HL-60 (cell line): ENCODE measurements around the gene KRT6C.

ENCODE experiments used
- DNase-seq, 2 experiments: peaks; one replicate each; pipeline ENCODE4 v3.0.0-alpha.2; 2010 to 2020; ENCODE audit warnings: low read depth in 1 of 2, low spot score in 1 of 2
- H3K27ac ChIP-seq: fragments of 250-450 bp; sonication (Bioruptor Pico); replicated peaks from 2 replicates; pipeline ENCODE4 v1.5.1; 2020; ENCODE audit warnings: mild to moderate bottlenecking, moderate library complexity
- H3K27me3 ChIP-seq: fragments of 250-450 bp; sonication (Bioruptor Pico); 2 replicates; pipeline ENCODE4 v1.5.1; 2021; ENCODE audit warnings: mild to moderate bottlenecking, moderate library complexity; ENCODE audit not compliant: insufficient read depth, poor library complexity, severe bottlenecking
- H3K4me3 ChIP-seq: replicated peaks from 2 replicates; pipeline ENCODE4 v1.5.1; 2011; ENCODE audit warnings: mild to moderate bottlenecking, control low read depth, low read length; ENCODE audit not compliant: insufficient read depth
- CTCF ChIP-seq: IDR thresholded peaks from one replicate; pipeline ENCODE4 v1.5.1; 2011; ENCODE audit warnings: low read length, control low read depth, inconsistent platforms; ENCODE audit not compliant: insufficient read depth
- GABPA ChIP-seq: IDR thresholded peaks from 2 replicates; pipeline ENCODE4 v1.6.1; 2012; ENCODE audit warnings: low read depth
- POLR2AphosphoS5 ChIP-seq: IDR thresholded peaks from 2 replicates; pipeline ENCODE4 v1.6.1; 2012; ENCODE audit warnings: low read depth
- REST ChIP-seq: IDR thresholded peaks from 2 replicates; pipeline ENCODE4 v1.6.1; 2012; ENCODE audit warnings: low read depth; ENCODE audit not compliant: insufficient replicate concordance
- SPI1 ChIP-seq: IDR thresholded peaks from 2 replicates; pipeline ENCODE4 v1.6.1; 2012; ENCODE audit warnings: low read depth, mild to moderate bottlenecking, borderline replicate concordance

The KRT6C gene

GRCh38 chr12:52439845-52440244 lies 33.8 kb downstream of the KRT6C start:
- H3K4me3 ChIP-seq: no peak overlapping the region
- H3K27me3 ChIP-seq: peaks cover 2% of the 10 kb centered on the region
- TF ChIP-seq POLR2AphosphoS5 (no peak), SPI1 (no peak), REST (no peak), CTCF (no peak)
- no peak for DNase-seq
- no peak overlapping the region for H3K27ac ChIP-seq

- Histone ChIP-seq H3K27ac (no peak overlapping the region), H3K27me3 (peaks cover 2% of the 10 kb centered on the region), H3K4me3 (no peak overlapping the region)
- no peak for DNase-seq
- TF ChIP-seq POLR2AphosphoS5 (no peak), REST (no peak), CTCF (no peak), GABPA (no peak), SPI1 (no peak)
Measured at GRCh38 chr12:52439420-52439819, 34.2 kb downstream of the KRT6C start.

GRCh38 chr12:52438305-52439301 lies 35.0 kb downstream of the KRT6C start:
- Histone ChIP-seq H3K27ac (no peak overlapping the region), H3K4me3 (no peak overlapping the region), H3K27me3 (peaks cover 2% of the 10 kb centered on the region)
- no peak for TF ChIP-seq CTCF
- TF ChIP-seq REST: no peak
- no peak for TF ChIP-seq POLR2AphosphoS5
- no peak for TF ChIP-seq SPI1
- TF ChIP-seq GABPA: no peak
- DNase-seq: no peak
